ENCODE measurements around the gene USP5. TPM values are rescaled to one million over a fixed set of nuclear protein-coding genes. Genes with fewer than 3 reads are reported as not detected.

Gene USP5
- total and polyA plus RNA-seq, 2 experiments from 2014 or later = 73.2 to 96.2 TPM

DNA sequence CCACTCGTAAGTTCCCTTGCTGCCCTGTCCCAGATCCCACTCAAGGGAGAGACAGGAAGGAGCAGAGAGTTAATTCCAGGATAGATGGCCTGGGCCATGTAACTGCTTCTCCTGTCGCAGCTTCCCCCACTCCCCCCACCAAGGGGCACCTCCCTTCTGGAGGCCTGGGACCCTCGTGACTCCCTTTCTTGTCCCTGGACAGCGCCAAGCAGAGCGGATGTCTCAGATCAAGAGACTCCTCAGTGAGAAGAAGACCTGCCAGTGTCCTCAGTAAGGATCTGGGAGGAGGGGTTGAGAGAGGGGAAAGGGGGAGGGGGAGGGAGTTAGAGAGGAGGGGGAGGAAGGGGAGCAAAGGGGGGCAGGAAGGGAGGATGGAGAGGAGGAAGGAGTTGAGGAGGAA is 33.3 kb upstream of the USP5 start:
- H3K36me3 ChIP-seq (ENCODE audit: low read depth) = no peaks in the 10 kb centered on the region
- in situ Hi-C loops (cut with MboI) = no loop called here
- no peaks in the 10 kb centered on the region for H3K9me3 ChIP-seq (ENCODE audit: low read depth)
- no peak for DNase-seq
- H3K79me2 ChIP-seq (ENCODE audit: insufficient read depth) = no peaks in the 10 kb centered on the region
- H3K4me3 ChIP-seq = no peak overlapping the region
- no peaks in the 10 kb centered on the region; the same call in 1 of the 2 replicates for H3K4me1 ChIP-seq (ENCODE audit: insufficient read depth)
- no peaks in the 10 kb centered on the region for H3K9me2 ChIP-seq (ENCODE audit: insufficient read depth)
- H3K27me3 ChIP-seq (replicated peaks; ENCODE audit: insufficient read depth) = peaks cover 15% of the 10 kb centered on the region
- H3K4me2 ChIP-seq (ENCODE audit: unreplicated experiment) = no peak overlapping the region
- no peaks in the 10 kb centered on the region for H3F3A ChIP-seq (ENCODE audit: insufficient read depth)
- no peak overlapping the region for H3K27ac ChIP-seq
- H2AFZ ChIP-seq = no peak overlapping the region
- H3K9ac ChIP-seq = no peak overlapping the region
- H4K20me1 ChIP-seq (ENCODE audit: insufficient read depth) = no peaks in the 10 kb centered on the region
- WGBS, 2 experiments (ENCODE audit: low coverage in 1 of 2, low lambda C conversion rate in 2 of 2, missing lambda C conversion rate in 2 of 2) = 45 to 47% methylated on average over 5 of the region's 5 CpGs
- TF ChIP-seq EZH2 (IDR thresholded peaks at IDR 0.05; ENCODE audit: insufficient read depth, poor library complexity, severe bottlenecking) (no peak), EZH2phosphoT487 (IDR thresholded peaks at IDR 0.05; ENCODE audit: insufficient read depth, low read depth) (no peak)

DNA sequence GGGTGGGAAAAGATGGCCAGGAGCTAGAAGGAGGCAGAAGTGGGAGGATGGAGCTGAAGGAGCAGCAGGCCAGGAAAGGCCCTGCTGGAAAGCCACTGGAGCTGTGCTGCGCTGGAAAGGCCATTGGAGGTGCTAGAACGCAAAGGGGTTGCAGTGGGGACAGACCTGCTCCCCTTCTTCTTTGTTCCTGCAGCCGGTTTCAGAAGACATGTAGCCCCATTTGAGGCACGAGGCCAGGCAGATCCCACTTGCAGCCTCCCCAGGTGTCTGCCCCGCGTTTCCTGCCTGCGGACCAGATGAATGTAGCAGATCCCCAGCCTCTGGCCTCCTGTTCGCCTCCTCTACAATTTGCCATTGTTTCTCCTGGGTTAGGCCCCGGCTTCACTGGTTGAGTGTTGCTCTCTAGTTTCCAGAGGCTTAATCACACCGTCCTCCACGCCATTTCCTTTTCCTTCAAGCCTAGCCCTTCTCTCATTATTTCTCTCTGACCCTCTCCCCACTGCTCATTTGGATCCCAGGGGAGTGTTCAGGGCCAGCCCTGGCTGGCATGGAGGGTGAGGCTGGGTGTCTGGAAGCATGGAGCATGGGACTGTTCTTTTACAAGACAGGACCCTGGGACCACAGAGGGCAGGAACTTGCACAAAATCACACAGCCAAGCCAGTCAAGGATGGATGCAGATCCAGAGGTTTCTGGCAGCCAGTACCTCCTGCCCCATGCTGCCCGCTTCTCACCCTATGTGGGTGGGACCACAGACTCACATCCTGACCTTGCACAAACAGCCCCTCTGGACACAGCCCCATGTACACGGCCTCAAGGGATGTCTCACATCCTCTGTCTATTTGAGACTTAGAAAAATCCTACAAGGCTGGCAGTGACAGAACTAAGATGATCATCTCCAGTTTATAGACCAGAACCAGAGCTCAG is 32.6 kb upstream of the USP5 start:
- in situ Hi-C loops (cut with MboI) = no loop called here
- Histone ChIP-seq H3K27me3 (replicated peaks; ENCODE audit: insufficient read depth) (peaks cover 13% of the 10 kb centered on the region), H3K4me1 (ENCODE audit: insufficient read depth) (no peaks in the 10 kb centered on the region; the same call in 1 of the 2 replicates), H3K9me2 (ENCODE audit: insufficient read depth) (no peaks in the 10 kb centered on the region), H2AFZ (no peak overlapping the region), H3K9me3 (ENCODE audit: low read depth) (no peaks in the 10 kb centered on the region), H3K4me3 (no peak overlapping the region), H3K27ac (no peak overlapping the region), H3K4me2 (ENCODE audit: unreplicated experiment) (no peak overlapping the region), H4K20me1 (ENCODE audit: insufficient read depth) (no peaks in the 10 kb centered on the region), H3K9ac (no peak overlapping the region), H3K79me2 (ENCODE audit: insufficient read depth) (no peaks in the 10 kb centered on the region), H3K36me3 (ENCODE audit: low read depth) (no peaks in the 10 kb centered on the region), H3F3A (ENCODE audit: insufficient read depth) (no peaks in the 10 kb centered on the region)
- 69 to 72% methylated on average over 13 of the region's 13 CpGs for WGBS, 2 experiments (ENCODE audit: low coverage in 1 of 2, low lambda C conversion rate in 2 of 2, missing lambda C conversion rate in 2 of 2)
- DNase-seq = no peak
- TF ChIP-seq EZH2phosphoT487 (IDR thresholded peaks at IDR 0.05; ENCODE audit: insufficient read depth, low read depth) (no peak), EZH2 (IDR thresholded peaks at IDR 0.05; ENCODE audit: insufficient read depth, poor library complexity, severe bottlenecking) (no peak)

DNA sequence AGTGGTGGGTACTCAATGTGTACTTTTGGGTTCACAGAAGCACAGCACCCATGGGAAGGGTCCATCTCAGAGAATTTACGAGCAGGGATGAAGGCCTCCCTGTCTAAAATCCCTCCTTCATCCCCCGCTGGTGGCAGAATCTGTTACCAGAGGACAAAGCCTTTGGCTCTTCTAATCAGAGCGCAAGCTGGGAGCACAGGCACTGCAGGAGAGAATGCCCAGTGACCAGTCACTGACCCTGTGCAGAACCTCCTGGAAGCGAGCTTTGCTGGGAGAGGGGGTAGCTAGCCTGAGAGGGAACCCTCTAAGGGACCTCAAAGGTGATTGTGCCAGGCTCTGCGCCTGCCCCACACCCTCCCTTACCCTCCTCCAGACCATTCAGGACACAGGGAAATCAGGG is 31.8 kb upstream of the USP5 start:
- no peak overlapping the region for H3K9ac ChIP-seq
- no peaks in the 10 kb centered on the region for H3K9me3 ChIP-seq (ENCODE audit: low read depth)
- H3K4me3 ChIP-seq = no peak overlapping the region
- H3K79me2 ChIP-seq (ENCODE audit: insufficient read depth) = no peaks in the 10 kb centered on the region
- WGBS, 2 experiments (ENCODE audit: low coverage in 1 of 2, low lambda C conversion rate in 2 of 2, missing lambda C conversion rate in 2 of 2) = 85 to 86% methylated on average over 5 of the region's 5 CpGs
- H3K36me3 ChIP-seq (ENCODE audit: low read depth) = no peaks in the 10 kb centered on the region
- H3F3A ChIP-seq (ENCODE audit: insufficient read depth) = no peaks in the 10 kb centered on the region; the same call in 1 of the 2 replicates
- H3K4me2 ChIP-seq (ENCODE audit: unreplicated experiment) = no peak overlapping the region
- no peaks in the 10 kb centered on the region for H3K9me2 ChIP-seq (ENCODE audit: insufficient read depth)
- no peak for TF ChIP-seq EZH2 (IDR thresholded peaks at IDR 0.05; ENCODE audit: insufficient read depth, poor library complexity, severe bottlenecking)
- no peak for TF ChIP-seq EZH2phosphoT487 (IDR thresholded peaks at IDR 0.05; ENCODE audit: insufficient read depth, low read depth)
- H4K20me1 ChIP-seq (ENCODE audit: insufficient read depth) = no peaks in the 10 kb centered on the region
- no peak overlapping the region for H2AFZ ChIP-seq
- H3K27ac ChIP-seq = no peak overlapping the region
- peaks cover 5% of the 10 kb centered on the region for H3K4me1 ChIP-seq (ENCODE audit: insufficient read depth)
- no peak for DNase-seq
- in situ Hi-C loops (cut with MboI) = no loop called here
- peaks cover 9% of the 10 kb centered on the region for H3K27me3 ChIP-seq (replicated peaks; ENCODE audit: insufficient read depth)

DNA sequence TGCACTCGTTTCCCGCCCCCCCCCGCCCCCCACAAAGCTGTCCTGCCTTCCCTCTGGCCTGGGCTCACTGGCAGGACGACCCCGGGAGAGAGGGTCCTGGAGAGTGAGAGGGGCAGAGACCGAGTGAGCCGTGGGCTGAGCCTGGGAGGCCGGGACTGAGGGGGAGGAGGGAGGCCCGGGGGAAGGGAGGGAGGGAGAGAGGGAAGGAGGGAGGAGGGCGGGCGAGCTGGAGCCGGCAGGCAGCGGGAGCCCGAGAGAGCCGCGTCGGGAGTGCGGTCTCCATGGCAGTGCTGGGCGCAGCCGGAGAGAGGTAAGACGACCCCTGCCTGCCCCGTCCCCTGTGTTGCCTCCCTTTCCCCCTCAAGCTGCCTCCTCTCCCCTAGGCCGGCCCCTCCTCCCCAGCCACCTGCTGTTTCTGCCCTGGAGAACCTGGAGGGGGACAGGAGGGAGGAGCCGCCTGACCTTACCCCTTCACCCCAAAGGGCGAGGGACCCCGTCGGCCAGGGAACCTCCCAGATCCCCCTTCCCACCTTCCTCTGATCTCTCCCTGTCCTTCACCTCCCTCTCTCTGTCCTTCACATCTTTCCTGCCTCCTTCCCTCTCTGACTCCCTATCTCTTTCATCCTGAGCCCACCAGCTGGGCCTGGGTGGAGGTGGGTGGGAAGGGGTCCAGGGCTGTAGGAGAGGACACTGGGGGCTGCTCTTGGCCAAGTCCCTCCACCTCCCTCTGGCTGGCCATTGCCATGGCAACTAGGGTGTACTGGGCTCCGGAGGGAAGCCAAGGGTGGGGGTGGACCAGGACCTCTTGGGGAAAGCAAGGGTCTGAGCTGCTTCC is 30.1 kb upstream of the USP5 start, which contains the start of gene GPR162:
Gene GPR162, plus strand, starts transcription at position 231 of the 835 bp plus-strand sequence. CDS start 2,078 bp downstream, outside the sequence.
- in situ Hi-C loops (cut with MboI) = no loop called here
- DNase-seq = peak; percentile 61
- Histone ChIP-seq H3K4me1 (ENCODE audit: insufficient read depth) (peaks cover 8% of the 10 kb centered on the region), H3K4me2 (ENCODE audit: unreplicated experiment) (peak within 1 kb of the TSS; percentile 30), H3K36me3 (ENCODE audit: low read depth) (no peaks in the 10 kb centered on the region), H3K79me2 (ENCODE audit: insufficient read depth) (peaks cover 3% of the 10 kb centered on the region; the same call in 1 of the 2 replicates), H3K27me3 (replicated peaks; ENCODE audit: insufficient read depth) (peaks cover 7% of the 10 kb centered on the region), H3K9me2 (ENCODE audit: insufficient read depth) (no peaks in the 10 kb centered on the region), H3K9ac (peak within 1 kb of the TSS; percentile 12; the same call in 1 of the 2 replicates), H3F3A (ENCODE audit: insufficient read depth) (no peaks in the 10 kb centered on the region; the same call in 1 of the 2 replicates), H4K20me1 (ENCODE audit: insufficient read depth) (no peaks in the 10 kb centered on the region), H2AFZ (no peak within 1 kb of the TSS), H3K27ac (no peak within 1 kb of the TSS), H3K9me3 (ENCODE audit: low read depth) (no peaks in the 10 kb centered on the region), H3K4me3 (peak within 1 kb of the TSS; percentile 59)
- 0 to 1% methylated on average over 3 to 28 of the region's 28 CpGs for WGBS, 2 experiments (ENCODE audit: low coverage in 1 of 2, low lambda C conversion rate in 2 of 2, missing lambda C conversion rate in 2 of 2)
- TF ChIP-seq EZH2 (IDR thresholded peaks at IDR 0.05; ENCODE audit: insufficient read depth, poor library complexity, severe bottlenecking) = no peak
- no peak for TF ChIP-seq EZH2phosphoT487 (IDR thresholded peaks at IDR 0.05; ENCODE audit: insufficient read depth, low read depth)

All from GM23248 (cell line).